ENCODE measurements around the gene PAK5.

Gene PAK5

GRCh38 chr20:9838378-9839295 lies at the start of gene PAK5:
TSS of gene PAK5 (minus strand) at chr20:9839076. CDS start at chr20:9644328, 194,748 bp downstream.
- H3K9me3 Mint-ChIP-seq: peaks cover 15% of the 10 kb centered on the region
- no peak within 1 kb of the TSS for H3K27ac Mint-ChIP-seq
- H3K4me1 Mint-ChIP-seq (ENCODE audit: low read depth): peaks cover 6% of the 10 kb centered on the region
- H3K36me3 Mint-ChIP-seq (ENCODE audit: low read depth): no peaks in the 10 kb centered on the region
- H3K4me3 Mint-ChIP-seq: peak within 1 kb of the TSS; percentile 57
- intact Hi-C loops (cut with micrococcal nuclease): no loop called here
- peaks cover 53% of the 10 kb centered on the region for H3K27me3 Mint-ChIP-seq

GRCh38 chr20:9887706-9888105 lies 48.8 kb upstream of the PAK5 start:
- peaks cover 8% of the 10 kb centered on the region for H3K9me3 Mint-ChIP-seq
- intact Hi-C loops (cut with micrococcal nuclease): no loop called here
- peaks cover 4% of the 10 kb centered on the region for H3K27me3 Mint-ChIP-seq
- no peaks in the 10 kb centered on the region for H3K36me3 Mint-ChIP-seq (ENCODE audit: low read depth)
- no peak overlapping the region for H3K27ac Mint-ChIP-seq
- peaks cover 12% of the 10 kb centered on the region for H3K4me1 Mint-ChIP-seq (ENCODE audit: low read depth)
- no peak overlapping the region for H3K4me3 Mint-ChIP-seq

- intact Hi-C loops (cut with micrococcal nuclease): no loop called here
- H3K27ac Mint-ChIP-seq: no peak overlapping the region
- peaks cover 8% of the 10 kb centered on the region for H3K9me3 Mint-ChIP-seq
- no peaks in the 10 kb centered on the region for H3K36me3 Mint-ChIP-seq (ENCODE audit: low read depth)
- peaks cover 6% of the 10 kb centered on the region for H3K27me3 Mint-ChIP-seq
- H3K4me1 Mint-ChIP-seq (ENCODE audit: low read depth): peaks cover 12% of the 10 kb centered on the region
- no peak overlapping the region for H3K4me3 Mint-ChIP-seq
These were observed 47.4 kb upstream of the PAK5 start for GRCh38 chr20:9886227-9886626.

GRCh38 chr20:9884666-9885065 lies 45.8 kb upstream of the PAK5 start:
- Mint-ChIP-seq H3K27ac (no peak overlapping the region), H3K9me3 (peaks cover 8% of the 10 kb centered on the region), H3K36me3 (ENCODE audit: low read depth) (no peaks in the 10 kb centered on the region), H3K4me3 (no peak overlapping the region), H3K4me1 (ENCODE audit: low read depth) (peaks cover 12% of the 10 kb centered on the region), H3K27me3 (peaks cover 13% of the 10 kb centered on the region)
- intact Hi-C loops (cut with micrococcal nuclease): no loop called here

GRCh38 chr20:9884061-9884460 lies 45.2 kb upstream of the PAK5 start:
- peaks cover 13% of the 10 kb centered on the region for H3K27me3 Mint-ChIP-seq

GRCh38 chr20:9877932-9878495 lies 39.1 kb upstream of the PAK5 start:
- no peaks in the 10 kb centered on the region for H3K4me1 Mint-ChIP-seq (ENCODE audit: low read depth)
- intact Hi-C loops (cut with micrococcal nuclease): no loop called here
- H3K27ac Mint-ChIP-seq: no peak overlapping the region
- peaks cover 24% of the 10 kb centered on the region for H3K9me3 Mint-ChIP-seq
- no peaks in the 10 kb centered on the region for H3K36me3 Mint-ChIP-seq (ENCODE audit: low read depth)
- H3K27me3 Mint-ChIP-seq: peaks cover 13% of the 10 kb centered on the region
- H3K4me3 Mint-ChIP-seq: no peak overlapping the region

More at GRCh38 chr20:9884061-9884460, 45.2 kb upstream of the PAK5 start:
- H3K4me3 Mint-ChIP-seq: no peak overlapping the region
- H3K9me3 Mint-ChIP-seq: peaks cover 3% of the 10 kb centered on the region
- intact Hi-C loops (cut with micrococcal nuclease): no loop called here
- H3K27ac Mint-ChIP-seq: no peak overlapping the region
- H3K36me3 Mint-ChIP-seq (ENCODE audit: low read depth): no peaks in the 10 kb centered on the region
- peaks cover 6% of the 10 kb centered on the region for H3K4me1 Mint-ChIP-seq (ENCODE audit: low read depth)

- no peaks in the 10 kb centered on the region for H3K36me3 Mint-ChIP-seq (ENCODE audit: low read depth)
- no peak overlapping the region for H3K27ac Mint-ChIP-seq
- H3K27me3 Mint-ChIP-seq: peaks cover 10% of the 10 kb centered on the region
- H3K4me1 Mint-ChIP-seq (ENCODE audit: low read depth): no peaks in the 10 kb centered on the region
- intact Hi-C loops (cut with micrococcal nuclease): no loop called here
- H3K9me3 Mint-ChIP-seq: no peaks in the 10 kb centered on the region
- no peak overlapping the region for H3K4me3 Mint-ChIP-seq
These were observed 28.5 kb upstream of the PAK5 start for GRCh38 chr20:9867196-9867980.

- Mint-ChIP-seq H3K4me1 (ENCODE audit: low read depth) (peaks cover 5% of the 10 kb centered on the region), H3K4me3 (no peak overlapping the region), H3K27ac (no peak overlapping the region), H3K9me3 (no peaks in the 10 kb centered on the region), H3K36me3 (ENCODE audit: low read depth) (no peaks in the 10 kb centered on the region), H3K27me3 (no peaks in the 10 kb centered on the region)
- intact Hi-C loops (cut with micrococcal nuclease): no loop called here
These were observed 13.7 kb upstream of the PAK5 start for GRCh38 chr20:9852566-9852965.

GRCh38 chr20:9839626-9840025 lies 750 bp upstream of the PAK5 start:
- Mint-ChIP-seq H3K36me3 (ENCODE audit: low read depth) (no peaks in the 10 kb centered on the region), H3K4me1 (ENCODE audit: low read depth) (peaks cover 6% of the 10 kb centered on the region), H3K4me3 (no peak overlapping the region), H3K27me3 (peaks cover 53% of the 10 kb centered on the region), H3K27ac (no peak overlapping the region), H3K9me3 (peaks cover 15% of the 10 kb centered on the region)
- intact Hi-C loops (cut with micrococcal nuclease): no loop called here

- peaks cover 53% of the 10 kb centered on the region for H3K27me3 Mint-ChIP-seq
- peaks cover 15% of the 10 kb centered on the region for H3K9me3 Mint-ChIP-seq
- intact Hi-C loops (cut with micrococcal nuclease): no loop called here
- no peaks in the 10 kb centered on the region for H3K36me3 Mint-ChIP-seq (ENCODE audit: low read depth)
- H3K27ac Mint-ChIP-seq: no peak overlapping the region
- H3K4me3 Mint-ChIP-seq: peak overlapping the region; percentile 57
- peaks cover 6% of the 10 kb centered on the region for H3K4me1 Mint-ChIP-seq (ENCODE audit: low read depth)
These were observed 870 bp downstream of the PAK5 start for GRCh38 chr20:9838035-9838377.

- H3K4me3 Mint-ChIP-seq: no peak overlapping the region
- no peak overlapping the region for H3K27ac Mint-ChIP-seq
- H3K9me3 Mint-ChIP-seq: peaks cover 12% of the 10 kb centered on the region
- H3K36me3 Mint-ChIP-seq (ENCODE audit: low read depth): no peaks in the 10 kb centered on the region
- intact Hi-C loops (cut with micrococcal nuclease): no loop called here
- H3K4me1 Mint-ChIP-seq (ENCODE audit: low read depth): peaks cover 6% of the 10 kb centered on the region
- peaks cover 53% of the 10 kb centered on the region for H3K27me3 Mint-ChIP-seq
These were observed 1.2 kb downstream of the PAK5 start for GRCh38 chr20:9837634-9838033.

GRCh38 chr20:9835302-9835701 lies 3.6 kb downstream of the PAK5 start:
- intact Hi-C loops (cut with micrococcal nuclease): no loop called here
- no peak overlapping the region for H3K27ac Mint-ChIP-seq
- H3K27me3 Mint-ChIP-seq: peaks cover 38% of the 10 kb centered on the region
- H3K4me3 Mint-ChIP-seq: no peak overlapping the region
- no peaks in the 10 kb centered on the region for H3K9me3 Mint-ChIP-seq
- H3K36me3 Mint-ChIP-seq (ENCODE audit: low read depth): no peaks in the 10 kb centered on the region
- peaks cover 6% of the 10 kb centered on the region for H3K4me1 Mint-ChIP-seq (ENCODE audit: low read depth)

GRCh38 chr20:9831032-9831431 lies 7.8 kb downstream of the PAK5 start:
- H3K9me3 Mint-ChIP-seq: no peaks in the 10 kb centered on the region
- no peak overlapping the region for H3K4me3 Mint-ChIP-seq
- H3K27ac Mint-ChIP-seq: no peak overlapping the region
- no peaks in the 10 kb centered on the region for H3K36me3 Mint-ChIP-seq (ENCODE audit: low read depth)
- intact Hi-C loops (cut with micrococcal nuclease): no loop called here
- peaks cover 9% of the 10 kb centered on the region for H3K27me3 Mint-ChIP-seq
- H3K4me1 Mint-ChIP-seq (ENCODE audit: low read depth): no peaks in the 10 kb centered on the region

- Mint-ChIP-seq H3K9me3 (no peaks in the 10 kb centered on the region), H3K4me1 (ENCODE audit: low read depth) (no peaks in the 10 kb centered on the region), H3K36me3 (ENCODE audit: low read depth) (no peaks in the 10 kb centered on the region), H3K27me3 (peaks cover 3% of the 10 kb centered on the region), H3K27ac (no peak overlapping the region), H3K4me3 (no peak overlapping the region)
- intact Hi-C loops (cut with micrococcal nuclease): no loop called here
These were observed 9.0 kb downstream of the PAK5 start for GRCh38 chr20:9829835-9830234.
